Stomach (tissue), 9 donors: ENCODE measurements around the gene NF1. TPM values are rescaled to one million over a fixed set of nuclear protein-coding genes. Genes with fewer than 3 reads are reported as not detected.

ENCODE experiments used
- DNase-seq, 2 donors: peaks; one replicate each; pipeline versions ENCODE4 v3.0.0 to v3.0.0-alpha.2; 2013 to 2019
- H3K27ac ChIP-seq, 5 donors: fragments of 200-600 bp in 4 of 5; sonication (generic) in 4 of 5; one replicate each; pipeline ENCODE4 v1.5.1; 2013 to 2019; ENCODE audit warnings: mild to moderate bottlenecking in 1 of 5, moderate library complexity in 1 of 5
- H3K27me3 ChIP-seq, 3 donors: fragments of 200-600 bp; sonication (generic); one replicate each; pipeline ENCODE4 v1.5.1; 2017 to 2019; ENCODE audit warnings: mixed run types in 1 of 3
- H3K36me3 ChIP-seq, 4 donors: fragments of 200-600 bp; sonication (generic); 1 replicate in 3 of 4; 2 replicates in 1 of 4; pipeline ENCODE4 v1.5.1; 2016 to 2019
- H3K4me1 ChIP-seq, 4 donors: fragments of 200-600 bp; sonication (generic); one replicate each; pipeline ENCODE4 v1.5.1; 2016 to 2019
- H3K4me3 ChIP-seq, 4 donors: fragments of 200-600 bp; sonication (generic) in 3 of 4; one replicate each; pipeline ENCODE4 v1.5.1; 2016 to 2019; ENCODE audit warnings: mild to moderate bottlenecking in 1 of 4
- H3K9me3 ChIP-seq, 4 donors: fragments of 200-600 bp; sonication (generic); one replicate each; pipeline ENCODE4 v1.5.1; 2016 to 2019
- EP300 ChIP-seq: sonication (generic); formaldehyde crosslinking; IDR thresholded peaks from one replicate; pipeline ENCODE4 v1.6.1; 2017; ENCODE audit warnings: antibody characterized with exemption
- POLR2A ChIP-seq, 4 donors: fragments of 450-650 bp; IDR thresholded peaks; one replicate each; pipeline ENCODE4 v1.6.1; 2016; ENCODE audit warnings: antibody characterized with exemption in 4 of 4, control low read depth in 2 of 4, mild to moderate bottlenecking in 1 of 4, moderate library complexity in 1 of 4
- POLR2AphosphoS5 ChIP-seq, 3 donors: sonication (generic); formaldehyde crosslinking; IDR thresholded peaks; one replicate each; pipeline ENCODE4 v1.6.1; 2016; ENCODE audit warnings: antibody characterized with exemption in 3 of 3
- WGBS, 5 donors: extraction: QIAGEN DNeasy Blood & Tissue Kit in 3 of 5; methylation state at CpG; one replicate each; pipeline versions ENCODE4 v1.1.5 to v1.1.7; 2013 to 2018; 5-methylcytosine and 5-hydroxymethylcytosine counted together
- intact Hi-C: fragments of 100-400 bp; cut with DNase I; formaldehyde crosslinking; loops from one replicate; pipeline ENCODE4 v1.15.1; 2023; ENCODE audit warnings: low total_unique reads
- polyA plus RNA-seq, 3 donors: library from polyadenylated mRNA; stranded (reverse); fragments of 200-250 nt; gene quantifications; one replicate each; pipeline ENCODE4 v1.2.3, GENCODE V29; 2013
- total RNA-seq, 5 donors: library from RNA; depleted of rRNA; stranded (reverse); fragments of >200 nt; gene quantifications; one replicate each; pipeline versions ENCODE4 v1.1.0 to v1.2.3, GENCODE V29; 2014 to 2016
- TF ChIP-seq, protein P1 (sequence below), 7 experiments: fragments of 450-650 bp in 4 of 7; fragments of 200-600 bp in 3 of 7; sonication (generic) in 3 of 7; IDR thresholded peaks; one replicate each; pipeline ENCODE4 v1.5.1; 2016 to 2019; ENCODE audit warnings: antibody characterized with exemption in 7 of 7, control low read depth in 2 of 7, mild to moderate bottlenecking in 1 of 7
- donor health status: healthy with polysubstance abuse.
- donor health status: Bipolar disorder and iron deficiency.
- donor health status: healthy.

Gene NF1
- total and polyA plus RNA-seq, 8 donors: 5.2 to 108 (median 50.5) TPM

DNA sequence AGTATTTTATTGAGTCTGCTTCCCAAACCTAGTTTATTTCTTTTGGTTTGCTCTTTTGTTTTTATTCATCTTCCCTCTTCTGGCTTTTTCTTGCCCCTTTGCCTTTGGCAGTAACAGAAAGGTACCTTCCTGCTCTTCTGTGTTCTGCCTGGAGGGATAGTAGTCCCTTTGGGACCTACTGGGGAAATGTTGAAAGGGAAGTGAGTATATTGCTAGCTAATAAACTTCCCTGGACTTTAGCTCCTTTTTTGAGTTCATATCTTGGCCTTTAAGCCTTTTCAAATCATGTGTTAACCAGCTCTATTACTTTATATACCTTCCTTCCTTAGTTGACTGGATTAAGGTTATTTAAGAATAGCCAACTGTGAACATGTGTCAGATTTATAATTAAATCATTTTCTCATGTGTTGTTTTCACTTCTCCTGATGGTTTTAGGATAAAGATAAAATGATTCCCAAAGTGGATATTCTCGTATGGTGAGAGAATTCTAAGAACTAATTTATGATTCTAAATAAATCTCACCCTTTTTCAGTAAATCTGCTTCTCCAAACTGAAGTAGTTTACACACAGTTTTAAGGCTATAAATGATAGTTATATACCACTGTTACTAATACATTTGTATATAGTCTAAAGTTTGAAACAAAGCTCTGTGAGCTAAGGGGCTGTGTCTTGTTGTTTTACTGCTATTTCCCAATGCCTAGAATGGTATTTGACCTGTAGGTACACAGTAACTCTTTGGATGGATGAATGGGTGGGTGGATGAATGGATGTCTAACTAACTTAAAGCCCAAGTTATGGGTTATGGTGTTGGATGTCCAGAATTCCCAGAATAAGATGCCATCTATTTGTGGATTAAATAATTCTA lies 156.6 kb downstream of the NF1 start:
- H3K36me3 ChIP-seq: peaks cover 0 to 35% (median 25%) of the 10 kb centered on the region in 4 donors
- no peaks in the 10 kb centered on the region for H3K27me3 ChIP-seq
- no peak for TF ChIP-seq EP300
- no peak for TF ChIP-seq POLR2A (IDR thresholded peaks at IDR 0.05)
- no peak for TF ChIP-seq POLR2AphosphoS5 (IDR thresholded peaks at IDR 0.05)
- TF ChIP-seq, protein P1, sequence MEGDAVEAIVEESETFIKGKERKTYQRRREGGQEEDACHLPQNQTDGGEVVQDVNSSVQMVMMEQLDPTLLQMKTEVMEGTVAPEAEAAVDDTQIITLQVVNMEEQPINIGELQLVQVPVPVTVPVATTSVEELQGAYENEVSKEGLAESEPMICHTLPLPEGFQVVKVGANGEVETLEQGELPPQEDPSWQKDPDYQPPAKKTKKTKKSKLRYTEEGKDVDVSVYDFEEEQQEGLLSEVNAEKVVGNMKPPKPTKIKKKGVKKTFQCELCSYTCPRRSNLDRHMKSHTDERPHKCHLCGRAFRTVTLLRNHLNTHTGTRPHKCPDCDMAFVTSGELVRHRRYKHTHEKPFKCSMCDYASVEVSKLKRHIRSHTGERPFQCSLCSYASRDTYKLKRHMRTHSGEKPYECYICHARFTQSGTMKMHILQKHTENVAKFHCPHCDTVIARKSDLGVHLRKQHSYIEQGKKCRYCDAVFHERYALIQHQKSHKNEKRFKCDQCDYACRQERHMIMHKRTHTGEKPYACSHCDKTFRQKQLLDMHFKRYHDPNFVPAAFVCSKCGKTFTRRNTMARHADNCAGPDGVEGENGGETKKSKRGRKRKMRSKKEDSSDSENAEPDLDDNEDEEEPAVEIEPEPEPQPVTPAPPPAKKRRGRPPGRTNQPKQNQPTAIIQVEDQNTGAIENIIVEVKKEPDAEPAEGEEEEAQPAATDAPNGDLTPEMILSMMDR (IDR thresholded peaks at IDR 0.05): no peak
- 82 to 93% (median 92%) methylated on average over 1 of the region's 1 CpG for WGBS, 5 donors
- no peak overlapping the region for H3K27ac ChIP-seq
- H3K9me3 ChIP-seq: no peaks in the 10 kb centered on the region
- intact Hi-C loops: no loop called here
- DNase-seq: no peak
- H3K4me3 ChIP-seq: no peak overlapping the region
- H3K4me1 ChIP-seq: no peaks in the 10 kb centered on the region

DNA sequence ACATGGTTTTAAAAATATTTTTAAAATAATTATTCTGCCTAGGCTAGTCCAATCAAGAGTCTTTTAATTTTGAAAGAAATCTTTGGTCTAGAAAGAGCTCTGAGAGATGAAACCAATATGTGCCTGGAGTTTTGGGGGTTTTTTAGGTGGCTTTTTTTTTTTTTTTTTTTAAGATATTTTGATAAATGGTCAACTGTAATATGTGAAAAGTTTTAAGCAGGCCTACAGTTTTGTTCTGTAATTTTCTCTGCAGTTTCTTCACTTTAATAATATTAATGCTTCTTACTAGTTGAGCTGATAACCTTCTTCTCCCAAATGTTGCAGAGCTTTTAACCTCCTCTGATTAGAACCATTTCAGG lies 157.2 kb downstream of the NF1 start:
- H3K36me3 ChIP-seq: peaks cover 0 to 35% (median 23%) of the 10 kb centered on the region in 4 donors
- intact Hi-C loops: no loop called here
- no peak for DNase-seq
- no peak overlapping the region for H3K4me3 ChIP-seq
- TF ChIP-seq, protein P1 (IDR thresholded peaks at IDR 0.05): no peak
- TF ChIP-seq EP300 (no peak), POLR2A (IDR thresholded peaks at IDR 0.05) (no peak), POLR2AphosphoS5 (IDR thresholded peaks at IDR 0.05) (no peak)
- H3K9me3 ChIP-seq: no peaks in the 10 kb centered on the region
- H3K27me3 ChIP-seq: no peaks in the 10 kb centered on the region
- H3K4me1 ChIP-seq: no peaks in the 10 kb centered on the region
- no peak overlapping the region for H3K27ac ChIP-seq

DNA sequence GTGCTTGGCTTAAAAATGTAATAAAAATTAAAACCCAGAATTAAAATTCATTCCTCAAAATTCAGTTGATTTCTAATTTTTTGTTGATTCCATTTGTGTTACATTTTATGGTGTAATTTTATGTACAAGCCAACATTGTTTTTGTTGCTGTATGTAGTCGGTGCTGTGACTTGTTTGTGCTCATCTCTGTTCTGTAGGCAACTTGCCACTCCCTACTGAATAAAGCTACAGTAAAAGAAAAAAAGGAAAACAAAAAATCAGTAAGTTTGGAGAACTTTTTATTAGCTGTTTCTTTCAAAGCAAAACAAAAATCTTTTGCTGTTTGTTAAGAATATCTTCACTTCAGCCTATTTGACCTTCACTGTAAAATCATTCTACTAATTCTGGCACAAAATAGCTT lies 158.0 kb downstream of the NF1 start:
- intact Hi-C loops: no loop called here
- WGBS, 5 donors: 76 to 87% (median 80%) methylated on average over 1 of the region's 1 CpG
- TF ChIP-seq EP300 (no peak), POLR2AphosphoS5 (IDR thresholded peaks at IDR 0.05) (no peak), POLR2A (IDR thresholded peaks at IDR 0.05) (no peak)
- TF ChIP-seq, protein P1 (IDR thresholded peaks at IDR 0.05): no peak
- Histone ChIP-seq H3K36me3 (peaks cover 0 to 31% (median 21%) of the 10 kb centered on the region in 4 donors), H3K27ac (no peak overlapping the region), H3K9me3 (no peaks in the 10 kb centered on the region), H3K27me3 (no peaks in the 10 kb centered on the region), H3K4me1 (no peaks in the 10 kb centered on the region), H3K4me3 (no peak overlapping the region)
- DNase-seq: no peak

DNA sequence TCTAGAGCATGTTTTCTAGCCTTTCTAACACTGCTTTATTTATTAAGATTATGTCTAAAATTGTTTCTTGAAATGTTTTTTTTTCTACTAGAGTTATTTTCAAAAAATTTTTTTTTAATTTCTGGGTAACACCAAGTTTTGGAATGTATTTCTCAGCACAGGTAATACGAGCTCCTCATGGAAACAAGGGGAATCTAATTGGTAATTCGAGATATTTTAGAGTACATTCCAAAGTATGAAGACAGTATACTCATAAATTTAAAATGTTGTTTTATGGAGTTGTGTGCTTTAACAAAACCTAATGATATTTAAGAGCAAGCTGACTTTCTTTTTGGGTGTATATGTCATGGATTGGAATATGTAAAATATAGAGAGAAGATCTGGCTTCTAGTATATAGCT lies 159.9 kb downstream of the NF1 start:
- Histone ChIP-seq H3K27ac (no peak overlapping the region), H3K9me3 (no peaks in the 10 kb centered on the region), H3K36me3 (peaks cover 0 to 23% (median 17%) of the 10 kb centered on the region in 4 donors), H3K4me1 (no peaks in the 10 kb centered on the region), H3K27me3 (no peaks in the 10 kb centered on the region), H3K4me3 (no peak overlapping the region)
- TF ChIP-seq POLR2AphosphoS5 (IDR thresholded peaks at IDR 0.05): no peak
- TF ChIP-seq EP300: no peak
- TF ChIP-seq, protein P1 (IDR thresholded peaks at IDR 0.05): no peak
- TF ChIP-seq POLR2A (IDR thresholded peaks at IDR 0.05): no peak
- intact Hi-C loops: no loop called here
- WGBS, 5 donors: 96 to 99% (median 97%) methylated on average over 2 of the region's 2 CpGs
- no peak for DNase-seq
